HepG2 (cell line): Measurements from ENCODE around the gene LBX2. TPM values are rescaled to one million over a fixed set of nuclear protein-coding genes. Genes with fewer than 3 reads are reported as not detected.
A peak's percentile ranks its signal among the peaks of the same experiment; 100 is the strongest.

Experiments
- AHR ChIP-seq: IDR thresholded peaks from 2 replicates; pipeline ENCODE4 v1.6.1; 2018; ENCODE audit warnings: missing genetic modification reagents, missing compliant biosample characterization
- AKAP8 ChIP-seq: sonication (generic); formaldehyde crosslinking; IDR thresholded peaks from 2 replicates; pipeline ENCODE4 v1.5.1; 2020; ENCODE audit warnings: mild to moderate bottlenecking, missing genetic modification reagents
- ARID2 ChIP-seq: sonication (generic); formaldehyde crosslinking; IDR thresholded peaks from 2 replicates; pipeline ENCODE4 v1.8.1; 2022; ENCODE audit warnings: mild to moderate bottlenecking, missing genetic modification reagents, borderline replicate concordance
- ELF3 ChIP-seq: IDR thresholded peaks from 2 replicates; pipeline ENCODE4 v1.6.1; 2016; ENCODE audit warnings: missing genetic modification reagents, missing compliant biosample characterization
- KAT2B ChIP-seq: fragments of 150-350 bp; IDR thresholded peaks from 2 replicates; pipeline ENCODE4 v1.6.1; 2014; ENCODE audit warnings: low read depth, low read length, borderline replicate concordance
- MATR3 ChIP-seq: sonication (generic); formaldehyde crosslinking; IDR thresholded peaks from 2 replicates; pipeline ENCODE4 v1.4.0; 2020; ENCODE audit warnings: missing genetic modification reagents
- MXD4 ChIP-seq: IDR thresholded peaks from 2 replicates; pipeline ENCODE4 v1.6.1; 2016; ENCODE audit warnings: mild to moderate bottlenecking, missing biosample characterization, missing genetic modification reagents
- NBN ChIP-seq: fragments of 450-650 bp; conservative IDR thresholded peaks from 2 replicates; pipeline ENCODE4 v1.6.1; 2017
- NR1H2 ChIP-seq: sonication (generic); formaldehyde crosslinking; IDR thresholded peaks from 2 replicates; pipeline ENCODE4 v1.8.1; 2022; ENCODE audit warnings: low read depth, missing genetic modification reagents, borderline replicate concordance
- PHF20 ChIP-seq: sonication (generic); formaldehyde crosslinking; IDR thresholded peaks from 2 replicates; pipeline ENCODE4 v1.5.0; 2020; ENCODE audit warnings: mild to moderate bottlenecking, missing genetic modification reagents
- POLR2G ChIP-seq: fragments of 200-400 bp; formaldehyde crosslinking; IDR thresholded peaks from 2 replicates; pipeline ENCODE4 v1.6.1; 2018; ENCODE audit warnings: mild to moderate bottlenecking, low read depth, low read length, moderate library complexity
- RELA ChIP-seq: sonication (generic); formaldehyde crosslinking; IDR thresholded peaks from 2 replicates; pipeline ENCODE4 v1.4.0; 2020; ENCODE audit warnings: missing genetic modification reagents
- SALL1 ChIP-seq: sonication (generic); formaldehyde crosslinking; IDR thresholded peaks from 2 replicates; pipeline ENCODE4 v1.8.0; 2022; ENCODE audit warnings: mild to moderate bottlenecking, missing genetic modification reagents
- SETDB1 ChIP-seq: sonication (generic); formaldehyde crosslinking; IDR thresholded peaks from 2 replicates; pipeline ENCODE4 v1.5.1; 2020; ENCODE audit warnings: missing genetic modification reagents, mild to moderate bottlenecking, borderline replicate concordance
- ZBTB7A ChIP-seq: sonication (generic); formaldehyde crosslinking; IDR thresholded peaks from 2 replicates; pipeline ENCODE4 v1.8.0; 2022; ENCODE audit warnings: mild to moderate bottlenecking, missing genetic modification reagents
- ZFAT ChIP-seq: sonication (generic); formaldehyde crosslinking; conservative IDR thresholded peaks from 2 replicates; pipeline ENCODE4 v1.8.1; 2023; ENCODE audit warnings: missing genetic modification reagents, inconsistent platforms
- ZNF30 ChIP-seq: sonication (generic); formaldehyde crosslinking; IDR thresholded peaks from 2 replicates; pipeline ENCODE4 v1.5.0; 2020; ENCODE audit warnings: mild to moderate bottlenecking, missing genetic modification reagents
- ZNF354B ChIP-seq: sonication (generic); formaldehyde crosslinking; IDR thresholded peaks from 2 replicates; pipeline ENCODE4 v1.8.0; 2022; ENCODE audit warnings: mild to moderate bottlenecking, missing genetic modification reagents
- ZNF564 ChIP-seq: sonication (generic); formaldehyde crosslinking; IDR thresholded peaks from 2 replicates; pipeline ENCODE4 v1.8.1; 2023; ENCODE audit warnings: mild to moderate bottlenecking, missing genetic modification reagents
- ZNF567 ChIP-seq: sonication (generic); formaldehyde crosslinking; IDR thresholded peaks from 2 replicates; pipeline ENCODE4 v1.8.1; 2023; ENCODE audit warnings: mild to moderate bottlenecking, missing genetic modification reagents, borderline replicate concordance
- ZNF569 ChIP-seq: sonication (generic); formaldehyde crosslinking; IDR thresholded peaks from 2 replicates; pipeline ENCODE4 v1.5.0; 2020; ENCODE audit warnings: mild to moderate bottlenecking, missing genetic modification reagents, moderate library complexity, borderline replicate concordance
- ZNF709 ChIP-seq: sonication (generic); formaldehyde crosslinking; IDR thresholded peaks from 2 replicates; pipeline ENCODE4 v1.5.0; 2020; ENCODE audit warnings: mild to moderate bottlenecking, missing genetic modification reagents
- polyA plus RNA-seq, 8 experiments: library from polyadenylated mRNA; depleted of rRNA in 3 of 8; stranded (reverse) in 7 of 8; unstranded in 1 of 8; fragments of >200 nt; fragmentation: Illumina TruSeq in 4 of 8; extraction: Trizol in 4 of 8; gene quantifications; 2 replicates each; pipeline versions ENCODE4 v1.2.1 to v1.2.3, GENCODE V29; 2011 to 2016; ENCODE audit warnings: low read depth in 4 of 8, missing spikeins in 1 of 8, mixed read lengths in 1 of 8; ENCODE audit not compliant: insufficient read depth in 1 of 8
- total RNA-seq, 5 experiments: library from RNA; depleted of rRNA; stranded (reverse); fragments of >200 nt; fragmentation: Illumina TruSeq; extraction: Trizol; gene quantifications; 2 replicates each; pipeline ENCODE4 v1.2.3, GENCODE V29; 2016; ENCODE audit warnings: low read depth in 1 of 5
- TF ChIP-seq, protein P1 (sequence below): sonication (generic); formaldehyde crosslinking; IDR thresholded peaks from 2 replicates; pipeline ENCODE4 v1.4.0; 2020; ENCODE audit warnings: missing genetic modification reagents, mild to moderate bottlenecking, borderline replicate concordance
- TF ChIP-seq, protein P2 (sequence below): sonication (generic); formaldehyde crosslinking; IDR thresholded peaks from 2 replicates; pipeline ENCODE4 v1.8.1; 2023; ENCODE audit warnings: mild to moderate bottlenecking, missing genetic modification reagents

The LBX2 gene
- total and polyA plus RNA-seq, 2 of the 13 experiments (the other 11 are each of a cell fraction or from before 2014, with no cell fraction given), result 6.4 to 8.1 TPM

DNA sequence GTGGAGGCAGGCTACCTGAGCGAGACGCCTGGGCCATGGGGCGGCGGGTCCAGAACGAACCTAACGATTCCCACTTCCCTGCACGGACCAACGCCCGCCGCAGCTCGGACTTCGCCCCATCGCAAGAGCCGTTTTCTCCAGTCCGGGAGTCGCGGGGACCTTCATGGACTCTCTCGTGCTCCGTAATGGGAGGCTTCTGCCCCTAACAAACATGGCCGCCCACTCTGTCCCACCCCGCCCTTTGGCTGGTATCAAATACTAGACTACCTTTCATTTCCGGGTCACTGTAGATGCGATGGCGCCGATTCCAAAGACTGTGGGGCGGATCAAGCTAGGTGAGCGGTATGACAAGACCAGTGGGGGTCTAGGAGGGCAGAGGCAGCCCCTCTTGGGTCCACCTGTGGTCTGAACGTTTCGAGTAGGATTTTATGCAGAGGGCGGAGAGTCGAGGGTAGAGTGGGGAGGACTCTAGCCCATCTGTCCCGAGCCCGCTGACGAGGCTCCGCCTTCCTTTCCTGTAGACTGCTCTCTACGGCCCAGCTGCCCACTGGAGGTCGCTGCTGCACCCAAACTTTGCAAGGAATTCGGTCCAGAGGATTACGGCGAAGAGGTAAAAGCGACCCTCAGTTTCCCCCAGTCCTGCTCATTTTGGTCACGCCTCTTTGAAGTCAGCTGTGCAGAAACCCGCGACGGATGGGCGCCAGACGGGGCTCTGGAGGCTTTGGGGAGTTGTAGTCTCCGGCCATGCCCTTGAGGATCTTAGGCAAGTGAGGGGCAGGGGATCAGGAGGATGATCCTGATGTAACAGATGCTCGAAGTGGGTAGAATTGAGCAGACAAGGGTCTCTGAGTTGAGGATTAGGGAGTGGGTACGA, 16.4 kb downstream of the LBX2 start, which contains the start of the genes CCDC142 and TTC31 (continued):
- TF ChIP-seq, protein P1, sequence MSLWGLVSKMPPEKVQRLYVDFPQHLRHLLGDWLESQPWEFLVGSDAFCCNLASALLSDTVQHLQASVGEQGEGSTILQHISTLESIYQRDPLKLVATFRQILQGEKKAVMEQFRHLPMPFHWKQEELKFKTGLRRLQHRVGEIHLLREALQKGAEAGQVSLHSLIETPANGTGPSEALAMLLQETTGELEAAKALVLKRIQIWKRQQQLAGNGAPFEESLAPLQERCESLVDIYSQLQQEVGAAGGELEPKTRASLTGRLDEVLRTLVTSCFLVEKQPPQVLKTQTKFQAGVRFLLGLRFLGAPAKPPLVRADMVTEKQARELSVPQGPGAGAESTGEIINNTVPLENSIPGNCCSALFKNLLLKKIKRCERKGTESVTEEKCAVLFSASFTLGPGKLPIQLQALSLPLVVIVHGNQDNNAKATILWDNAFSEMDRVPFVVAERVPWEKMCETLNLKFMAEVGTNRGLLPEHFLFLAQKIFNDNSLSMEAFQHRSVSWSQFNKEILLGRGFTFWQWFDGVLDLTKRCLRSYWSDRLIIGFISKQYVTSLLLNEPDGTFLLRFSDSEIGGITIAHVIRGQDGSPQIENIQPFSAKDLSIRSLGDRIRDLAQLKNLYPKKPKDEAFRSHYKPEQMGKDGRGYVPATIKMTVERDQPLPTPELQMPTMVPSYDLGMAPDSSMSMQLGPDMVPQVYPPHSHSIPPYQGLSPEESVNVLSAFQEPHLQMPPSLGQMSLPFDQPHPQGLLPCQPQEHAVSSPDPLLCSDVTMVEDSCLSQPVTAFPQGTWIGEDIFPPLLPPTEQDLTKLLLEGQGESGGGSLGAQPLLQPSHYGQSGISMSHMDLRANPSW, result peak; percentile 97
- TF ChIP-seq POLR2G, result peak; percentile 96
- TF ChIP-seq NBN, result no peak
- TF ChIP-seq ELF3, result peak; percentile 80
- TF ChIP-seq ZNF567, result peak; percentile 96; the same call in 1 of the 2 replicates
- TF ChIP-seq KAT2B, result no peak
- no peak for TF ChIP-seq NR1H2 (CRISPR knock-in tag)
- no peak; the same call in 1 of the 2 replicates for TF ChIP-seq AHR
- TF ChIP-seq, protein P2, sequence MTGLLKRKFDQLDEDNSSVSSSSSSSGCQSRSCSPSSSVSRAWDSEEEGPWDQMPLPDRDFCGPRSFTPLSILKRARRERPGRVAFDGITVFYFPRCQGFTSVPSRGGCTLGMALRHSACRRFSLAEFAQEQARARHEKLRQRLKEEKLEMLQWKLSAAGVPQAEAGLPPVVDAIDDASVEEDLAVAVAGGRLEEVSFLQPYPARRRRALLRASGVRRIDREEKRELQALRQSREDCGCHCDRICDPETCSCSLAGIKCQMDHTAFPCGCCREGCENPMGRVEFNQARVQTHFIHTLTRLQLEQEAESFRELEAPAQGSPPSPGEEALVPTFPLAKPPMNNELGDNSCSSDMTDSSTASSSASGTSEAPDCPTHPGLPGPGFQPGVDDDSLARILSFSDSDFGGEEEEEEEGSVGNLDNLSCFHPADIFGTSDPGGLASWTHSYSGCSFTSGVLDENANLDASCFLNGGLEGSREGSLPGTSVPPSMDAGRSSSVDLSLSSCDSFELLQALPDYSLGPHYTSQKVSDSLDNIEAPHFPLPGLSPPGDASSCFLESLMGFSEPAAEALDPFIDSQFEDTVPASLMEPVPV (CRISPR knock-in tag), result 0 out of 2 replicates have a peak, but pooled peaks have one; percentile 78
- TF ChIP-seq MXD4 (CRISPR knock-in tag), result peak; percentile 74; the same call in 1 of the 2 replicates
- peak; percentile 11; the same call in 1 of the 2 replicates for TF ChIP-seq ZNF30 (CRISPR knock-in tag)
- peak; percentile 90 for TF ChIP-seq ARID2 (CRISPR knock-in tag)
- no peak for TF ChIP-seq MATR3 (CRISPR knock-in tag)
- TF ChIP-seq ZNF564 (CRISPR knock-in tag), result peak; percentile 79; the same call in 1 of the 2 replicates
- TF ChIP-seq ZFAT (CRISPR knock-in tag), result no peak
- TF ChIP-seq PHF20 (CRISPR knock-in tag), result peak; percentile 93
- TF ChIP-seq SETDB1 (CRISPR knock-in tag), result no peak
- TF ChIP-seq SALL1 (CRISPR knock-in tag), result peak; percentile 76
- peak; percentile 48; the same call in 1 of the 2 replicates for TF ChIP-seq AKAP8 (CRISPR knock-in tag)
- TF ChIP-seq ZNF354B (CRISPR knock-in tag), result 0 out of 2 replicates have a peak, but pooled peaks have one; percentile 69
- TF ChIP-seq ZBTB7A, result no peak
- TF ChIP-seq RELA (CRISPR knock-in tag), result peak; percentile 4; the same call in 1 of the 2 replicates
- 0 out of 2 replicates have a peak, but pooled peaks have one; percentile 61 for TF ChIP-seq ZNF569
- TF ChIP-seq ZNF709 (CRISPR knock-in tag), result peak; percentile 68; the same call in 1 of the 2 replicates
